Measurements from ENCODE around the gene SLC25A21.

The SLC25A21 gene

GRCh38 chr14:36672095-36672494 lies 500.3 kb downstream of the SLC25A21 start:
- no peak for DNase-seq (ENCODE audit: low spot score)
- TF ChIP-seq CTCF (IDR thresholded peaks at IDR 0.05; ENCODE audit: extremely low read depth, missing control alignments), result no peak

GRCh38 chr14:36671149-36671548 lies 501.3 kb downstream of the SLC25A21 start:
- DNase-seq (ENCODE audit: low spot score), result no peak
- no peak for TF ChIP-seq CTCF (IDR thresholded peaks at IDR 0.05; ENCODE audit: extremely low read depth, missing control alignments)

- no peak for DNase-seq (ENCODE audit: low spot score)
- TF ChIP-seq CTCF (IDR thresholded peaks at IDR 0.05; ENCODE audit: extremely low read depth, missing control alignments), result no peak
Observed at GRCh38 chr14:36667679-36668078, 504.7 kb downstream of the SLC25A21 start.

GRCh38 chr14:36666416-36667206 lies 505.8 kb downstream of the SLC25A21 start:
- no peak for TF ChIP-seq CTCF (IDR thresholded peaks at IDR 0.05; ENCODE audit: extremely low read depth, missing control alignments)
- DNase-seq (ENCODE audit: low spot score), result no peak

- TF ChIP-seq CTCF (IDR thresholded peaks at IDR 0.05; ENCODE audit: extremely low read depth, missing control alignments), result no peak
- no peak for DNase-seq (ENCODE audit: low spot score)
Observed at GRCh38 chr14:36665887-36666415, 506.5 kb downstream of the SLC25A21 start.

GRCh38 chr14:36664322-36665193 lies 507.8 kb downstream of the SLC25A21 start:
- TF ChIP-seq CTCF (IDR thresholded peaks at IDR 0.05; ENCODE audit: extremely low read depth, missing control alignments), result no peak
- no peak for DNase-seq (ENCODE audit: low spot score)

Data from GM20000 (cell line).